IPS-11a (cell line): ENCODE data around the gene SAP30BP.

Experiments used
- H3K4me3 ChIP-seq: one replicate; pipeline ENCODE4 v1.5.1; 2013; ENCODE audit warnings: low read depth, low read length, control low read depth

Gene SAP30BP

DNA sequence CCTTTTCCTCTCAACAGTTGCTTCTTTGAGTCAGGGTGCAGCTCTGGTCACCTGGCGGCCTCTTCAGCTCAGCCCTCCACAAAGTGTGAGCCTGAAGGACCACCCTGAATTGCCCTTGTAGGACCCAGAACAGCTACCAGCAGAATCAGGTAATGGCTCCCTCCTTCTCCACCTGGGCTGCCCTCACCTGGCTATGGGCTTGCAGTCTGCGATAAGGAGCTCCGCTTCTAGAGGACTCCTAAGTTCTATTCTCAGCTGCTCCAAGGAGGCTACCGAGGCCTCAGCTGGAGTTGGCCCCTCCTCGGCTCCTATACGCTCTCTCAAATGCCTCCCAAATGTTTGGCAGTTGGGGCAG is 20.5 kb upstream of the SAP30BP start:
- no peak overlapping the region for H3K4me3 ChIP-seq

DNA sequence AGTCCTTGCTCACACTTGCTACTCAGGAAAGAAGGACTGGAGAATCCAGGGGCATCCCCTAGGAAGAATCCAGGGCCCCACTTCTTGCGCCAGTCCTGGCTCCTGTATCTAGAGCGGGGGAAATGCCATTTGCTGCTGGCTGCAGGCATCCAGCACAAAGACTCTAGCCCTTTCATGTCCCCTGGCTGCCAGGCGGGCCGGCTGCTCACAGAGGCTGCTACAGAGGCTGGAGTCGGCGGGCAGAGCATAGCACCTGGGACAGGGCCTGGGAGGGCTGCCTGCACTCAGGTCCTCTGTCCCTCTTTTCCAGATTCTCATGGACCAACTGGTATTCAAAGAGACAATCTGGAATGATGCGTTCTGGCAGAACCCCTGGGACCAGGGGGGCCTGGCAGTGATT is 20.1 kb upstream of the SAP30BP start:
- H3K4me3 ChIP-seq = no peak overlapping the region

DNA sequence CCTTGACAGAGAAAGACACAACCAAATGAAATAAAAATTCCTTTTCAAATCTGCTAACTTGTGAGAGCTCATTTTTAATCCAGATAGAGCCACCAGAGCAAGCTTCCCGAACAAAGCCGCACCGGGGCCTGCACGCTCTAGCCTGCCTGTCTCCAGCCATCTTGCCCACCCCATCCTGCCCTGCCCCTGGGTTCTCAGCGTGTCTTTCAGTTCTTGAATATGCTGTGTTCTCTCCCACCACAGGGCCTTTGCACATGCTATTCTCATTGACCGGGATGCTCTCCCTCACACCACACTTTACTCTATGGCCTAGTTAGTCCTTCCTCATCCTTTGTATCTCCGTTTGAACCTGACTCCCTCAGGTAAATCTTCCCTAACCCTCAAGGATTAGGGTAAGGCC is 19.2 kb upstream of the SAP30BP start:
- no peak overlapping the region for H3K4me3 ChIP-seq

DNA sequence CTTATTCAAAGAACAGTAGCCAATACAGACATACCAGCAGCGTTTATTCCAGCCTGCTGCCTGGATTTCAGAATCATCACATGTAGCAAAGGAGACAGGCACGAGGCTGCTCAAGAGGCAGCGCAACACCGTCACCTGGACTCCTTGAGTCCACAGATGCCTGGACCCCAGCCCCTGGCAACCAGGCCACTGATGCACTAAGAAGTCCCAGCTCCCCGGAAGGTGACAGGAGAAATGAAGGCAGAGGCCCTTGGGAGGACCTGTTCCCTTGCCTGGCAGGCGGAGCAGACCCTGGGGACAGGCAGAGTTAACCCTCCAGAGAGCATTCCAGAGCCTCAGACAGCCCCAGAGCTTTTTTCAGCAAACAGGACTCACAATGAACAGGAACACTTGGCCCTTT is 17.5 kb upstream of the SAP30BP start:
- H3K4me3 ChIP-seq = no peak overlapping the region

DNA sequence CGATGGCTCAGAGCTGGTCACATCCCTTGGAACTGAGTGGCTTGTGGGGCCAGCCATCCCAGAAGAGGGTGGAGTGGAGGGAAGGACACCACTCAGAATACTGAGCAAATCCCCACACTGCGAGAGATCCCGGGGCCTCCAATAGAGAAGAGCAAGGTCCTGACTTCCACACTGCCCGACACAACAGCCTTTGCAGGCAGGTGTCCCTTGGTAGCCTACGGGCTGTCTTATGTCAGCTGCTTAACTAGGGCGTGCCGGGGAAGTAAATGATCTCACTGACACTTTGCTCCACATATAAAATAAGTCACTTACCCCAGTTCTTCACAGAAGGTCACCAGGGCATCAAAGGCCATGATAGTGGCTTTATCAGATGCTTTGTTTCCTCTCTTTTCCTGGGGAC is 16.3 kb upstream of the SAP30BP start:
- H3K4me3 ChIP-seq = no peak overlapping the region

DNA sequence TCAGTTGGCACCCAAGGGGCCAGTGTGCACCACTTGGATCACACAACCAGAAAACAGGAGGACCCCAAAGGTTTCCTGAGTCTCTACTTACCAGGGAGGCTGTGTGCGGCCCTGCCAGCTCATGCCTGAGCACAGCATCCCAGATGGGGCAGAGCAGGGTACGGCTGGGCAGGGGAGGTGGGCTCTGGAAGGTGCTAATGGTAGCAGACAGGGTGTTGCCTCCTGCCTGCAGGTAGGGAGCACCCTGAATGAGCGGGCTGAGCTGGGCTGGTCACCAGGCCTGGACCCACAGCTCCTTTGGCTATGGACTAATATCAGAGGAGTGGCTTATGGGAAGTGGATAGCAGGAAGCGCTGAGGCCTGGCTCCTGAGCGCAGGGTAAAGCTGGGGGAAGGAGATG is 14.8 kb upstream of the SAP30BP start:
- no peak overlapping the region for H3K4me3 ChIP-seq

DNA sequence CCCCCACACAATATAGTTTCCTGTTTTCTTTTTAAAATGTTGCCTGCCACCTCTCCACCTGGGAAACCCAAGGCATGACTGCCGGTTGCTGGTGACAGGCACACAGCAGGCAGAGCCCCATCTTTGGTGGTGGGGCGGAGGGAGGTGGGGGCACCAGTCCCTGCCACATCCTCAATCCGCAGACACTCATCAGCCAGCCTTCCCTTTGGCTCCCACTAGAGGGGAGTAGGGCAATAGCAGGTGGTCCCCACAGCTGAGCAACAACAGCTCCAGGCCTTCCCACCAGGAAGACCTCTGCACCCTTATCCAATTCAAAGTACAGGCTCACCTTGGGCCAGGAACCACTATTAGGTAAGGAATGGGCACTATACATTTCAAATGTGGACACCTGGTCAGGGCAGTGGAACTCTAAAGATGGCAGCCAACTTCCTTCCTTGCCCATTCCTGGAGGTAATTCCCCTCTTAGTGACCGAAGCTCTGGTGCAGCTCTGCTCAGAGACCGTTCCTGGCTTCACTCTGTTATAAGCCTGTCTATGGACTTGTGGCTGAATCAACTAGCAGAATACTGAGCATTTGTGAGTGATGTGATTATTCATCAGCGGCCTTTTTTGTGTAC is 14.1 kb upstream of the SAP30BP start:
- H3K4me3 ChIP-seq = no peak overlapping the region

DNA sequence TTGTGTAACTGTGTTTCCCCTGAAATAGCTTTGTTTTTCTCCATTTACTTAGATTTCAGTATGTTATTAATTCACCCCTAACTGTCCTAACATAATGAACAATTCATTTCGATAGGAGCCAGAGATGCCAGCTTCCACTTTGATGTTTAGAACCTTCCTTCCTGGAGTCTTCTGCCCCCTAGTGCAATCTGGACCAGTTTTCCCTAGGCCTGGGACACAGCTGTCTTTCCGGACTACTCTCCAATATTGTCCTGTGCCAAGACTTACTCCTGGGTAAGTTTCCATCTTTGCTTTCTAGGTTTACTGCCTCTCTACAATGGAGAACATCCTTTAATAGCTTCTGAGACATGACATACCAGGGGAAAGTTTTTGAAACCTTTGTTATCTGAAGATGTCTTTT is 13.0 kb upstream of the SAP30BP start:
- H3K4me3 ChIP-seq = no peak overlapping the region

DNA sequence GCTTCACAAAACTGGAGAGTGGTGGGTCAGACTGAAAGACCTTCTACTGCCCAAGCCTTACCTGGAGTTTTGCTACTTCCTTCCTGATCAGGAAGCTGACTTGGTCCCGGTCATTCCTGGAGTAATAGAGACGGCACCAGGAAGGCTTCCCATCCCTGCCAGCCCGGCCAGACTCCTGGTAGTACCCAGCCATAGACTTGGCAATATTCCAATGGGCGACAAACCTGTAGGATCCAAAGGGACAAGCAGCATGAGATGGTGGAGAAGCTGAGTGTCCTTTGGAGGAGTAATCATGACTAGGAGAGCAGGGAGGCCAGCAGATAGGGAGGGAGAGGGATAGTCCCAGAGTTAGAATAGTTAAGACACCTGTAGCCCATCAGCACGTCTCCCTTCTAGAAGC is 8.9 kb upstream of the SAP30BP start:
- H3K4me3 ChIP-seq = no peak overlapping the region

DNA sequence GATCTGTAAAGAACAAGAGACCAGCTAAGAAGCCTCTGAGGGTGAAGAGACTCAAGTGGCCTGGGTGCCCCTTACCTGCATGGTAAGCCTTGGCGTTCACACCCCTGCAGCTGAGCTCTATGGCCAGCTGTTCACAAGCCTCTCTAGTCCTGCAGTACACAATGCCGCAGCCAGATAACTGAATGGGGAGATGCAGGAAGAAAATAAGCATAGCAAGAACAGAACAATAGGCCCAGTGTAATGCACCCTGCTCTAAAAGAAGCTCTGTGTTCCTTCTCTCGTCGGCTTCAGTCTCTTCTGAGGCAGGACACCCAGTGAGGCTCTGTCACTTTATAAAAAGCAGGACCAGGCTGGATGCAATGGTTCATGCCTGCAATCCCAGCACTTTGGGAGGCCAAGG is 5.6 kb upstream of the SAP30BP start:
- H3K4me3 ChIP-seq = no peak overlapping the region

DNA sequence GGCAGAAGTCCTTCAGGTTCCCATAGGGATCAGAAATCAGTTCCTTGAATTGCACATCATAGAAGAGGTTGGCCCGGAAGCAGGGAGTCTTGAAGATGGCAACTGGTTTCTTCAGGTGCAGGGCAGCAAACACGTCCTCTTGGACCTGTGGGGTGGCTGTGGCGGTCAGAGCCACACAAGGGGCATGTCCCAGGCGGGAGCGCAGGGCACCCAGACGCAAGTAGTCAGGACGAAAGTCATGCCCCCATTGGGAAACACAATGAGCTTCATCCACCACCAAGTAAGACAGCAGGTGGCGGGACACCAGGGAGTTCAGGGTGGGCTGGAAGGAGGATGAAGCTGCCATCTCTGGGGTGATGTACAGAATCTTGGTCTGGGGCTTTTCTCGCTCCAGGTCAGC is 4.6 kb upstream of the SAP30BP start:
- H3K4me3 ChIP-seq = no peak overlapping the region

DNA sequence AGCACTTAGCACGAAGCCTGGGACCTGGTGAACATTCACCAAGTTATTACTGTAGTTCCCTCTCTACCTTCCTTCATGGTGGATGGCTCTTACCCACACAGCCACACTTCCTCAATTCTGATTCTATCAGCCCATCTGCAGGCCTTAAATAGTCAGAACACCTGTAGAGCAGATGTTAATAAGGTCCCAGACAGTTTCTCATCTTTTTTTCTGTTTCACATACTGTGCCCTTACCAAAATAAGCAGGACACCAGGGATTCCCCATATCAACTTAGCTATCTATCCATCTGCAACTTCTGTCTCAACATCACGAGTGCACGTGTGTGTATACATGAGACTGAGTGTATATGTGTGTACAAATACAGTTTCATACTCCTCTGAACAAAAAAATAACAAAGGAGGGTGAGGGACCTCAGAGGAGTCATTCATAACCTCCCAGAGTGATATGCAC is 3.0 kb upstream of the SAP30BP start:
- no peak overlapping the region for H3K4me3 ChIP-seq

DNA sequence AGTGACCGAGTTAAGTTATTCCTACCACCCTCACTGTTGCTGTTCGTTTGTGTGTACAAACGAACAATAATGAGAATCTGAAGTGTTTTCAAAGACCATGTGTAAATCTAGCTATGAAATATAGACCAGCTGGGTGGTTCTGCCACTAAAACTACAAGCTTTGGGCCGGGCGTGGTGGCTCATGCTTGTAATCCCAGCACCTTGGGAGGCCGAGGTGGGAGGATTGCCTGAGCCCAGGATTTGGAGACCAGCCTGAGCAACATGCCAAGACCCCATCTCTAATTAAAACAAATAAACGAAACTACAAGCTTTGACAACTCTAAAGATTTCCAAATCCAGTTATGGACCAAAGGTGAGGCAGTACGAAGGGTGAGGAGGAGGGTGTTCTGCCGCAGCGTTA is 1.2 kb upstream of the SAP30BP start:
- peak overlapping the region; percentile 99 for H3K4me3 ChIP-seq

DNA sequence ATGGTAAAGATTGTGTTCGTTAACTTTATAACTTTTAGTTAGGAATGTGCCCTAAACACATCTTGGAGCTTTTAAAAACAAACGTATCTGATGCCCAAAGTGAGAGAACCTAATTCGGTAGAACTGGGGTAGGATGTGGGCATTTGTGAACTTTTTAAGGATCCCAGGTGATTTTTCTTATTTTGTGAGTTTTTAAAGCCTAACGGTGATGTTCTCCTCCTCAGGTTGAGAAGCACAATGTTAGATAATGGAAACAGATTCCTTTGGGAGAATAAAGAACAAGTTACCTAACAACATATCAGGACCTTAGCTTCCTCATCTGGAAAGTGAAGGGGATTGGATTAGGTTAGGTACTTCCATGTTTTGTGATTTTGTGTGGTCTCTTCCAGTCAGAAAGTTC is 687 bp downstream of the SAP30BP start:
- peak overlapping the region; percentile 99 for H3K4me3 ChIP-seq

DNA sequence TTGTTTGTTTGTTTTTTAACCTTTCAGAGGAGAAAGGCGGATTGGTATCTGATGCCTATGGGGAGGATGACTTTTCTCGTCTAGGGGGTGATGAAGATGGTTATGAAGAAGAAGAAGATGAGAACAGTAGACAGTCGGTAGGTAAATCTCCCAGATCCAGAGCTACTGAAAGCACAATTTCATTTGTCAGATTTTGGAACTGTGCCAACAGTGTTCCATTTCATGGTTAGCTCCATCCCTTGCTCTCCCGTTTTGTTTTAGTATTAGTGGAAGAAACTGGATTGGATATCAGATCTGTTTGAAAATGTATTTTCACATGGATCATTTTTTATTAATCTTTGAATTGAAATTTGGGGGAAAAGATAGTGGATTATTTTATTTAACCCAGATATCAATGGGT is 1.4 kb downstream of the SAP30BP start:
- H3K4me3 ChIP-seq = no peak overlapping the region

DNA sequence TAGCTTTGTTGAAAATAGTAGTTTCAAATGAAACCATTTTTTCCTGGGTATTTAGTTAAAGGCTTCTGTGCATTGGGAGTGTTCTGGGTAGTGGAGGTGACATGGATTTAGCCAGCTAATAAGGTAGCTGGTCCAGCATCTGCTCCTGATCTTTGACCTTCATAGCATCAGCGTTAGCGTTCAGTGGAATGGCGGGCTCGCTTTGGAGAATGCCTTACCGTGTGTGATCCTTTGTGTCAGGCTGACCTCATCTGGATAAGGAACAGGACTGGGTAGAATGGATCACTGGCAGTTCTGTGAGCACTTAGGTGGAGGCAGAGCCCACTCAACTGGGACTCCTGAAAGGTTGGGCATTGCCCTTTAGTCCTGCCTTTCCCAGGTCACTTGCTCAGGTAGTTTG is 3.7 kb downstream of the SAP30BP start:
- H3K4me3 ChIP-seq = no peak overlapping the region

DNA sequence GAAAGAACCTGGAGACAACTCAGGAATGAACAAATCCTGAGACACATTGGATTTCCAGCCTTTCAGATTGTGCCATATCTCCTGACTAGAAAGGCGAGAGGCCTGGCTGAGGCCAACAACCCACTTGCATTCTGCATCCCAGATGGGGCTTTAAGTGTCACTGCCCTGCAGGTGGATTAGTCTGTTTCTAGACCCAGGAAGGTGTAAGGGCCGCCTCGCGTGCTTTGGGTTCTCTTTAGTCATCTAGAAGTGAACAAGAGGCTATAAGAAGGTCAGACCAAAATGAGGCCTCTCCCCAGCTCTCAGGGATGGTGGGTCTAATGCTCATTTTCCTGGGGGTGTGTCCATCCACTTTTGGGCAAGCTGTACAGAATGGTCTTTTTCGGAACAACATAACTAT is 4.9 kb downstream of the SAP30BP start:
- H3K4me3 ChIP-seq = no peak overlapping the region

DNA sequence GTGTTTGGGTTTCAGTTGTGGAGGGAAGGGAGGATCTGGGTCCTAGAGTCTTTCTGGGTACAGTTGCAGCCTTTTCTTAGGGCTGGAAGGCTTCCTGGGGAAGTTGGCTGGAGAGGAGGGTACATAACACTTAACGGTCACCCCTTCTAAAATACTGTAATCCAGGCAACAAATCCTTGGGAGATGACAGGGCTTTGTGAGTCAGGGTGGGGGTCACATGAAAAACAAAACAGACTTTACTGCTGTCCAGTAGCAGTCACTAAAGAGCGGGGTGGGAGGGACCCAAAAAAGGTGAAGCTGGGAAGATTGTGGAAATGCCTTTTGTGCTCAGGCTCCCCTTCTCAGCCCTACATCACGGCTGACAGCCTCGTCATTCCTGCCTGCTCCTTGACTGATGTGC is 6.3 kb downstream of the SAP30BP start:
- H3K4me3 ChIP-seq = no peak overlapping the region

DNA sequence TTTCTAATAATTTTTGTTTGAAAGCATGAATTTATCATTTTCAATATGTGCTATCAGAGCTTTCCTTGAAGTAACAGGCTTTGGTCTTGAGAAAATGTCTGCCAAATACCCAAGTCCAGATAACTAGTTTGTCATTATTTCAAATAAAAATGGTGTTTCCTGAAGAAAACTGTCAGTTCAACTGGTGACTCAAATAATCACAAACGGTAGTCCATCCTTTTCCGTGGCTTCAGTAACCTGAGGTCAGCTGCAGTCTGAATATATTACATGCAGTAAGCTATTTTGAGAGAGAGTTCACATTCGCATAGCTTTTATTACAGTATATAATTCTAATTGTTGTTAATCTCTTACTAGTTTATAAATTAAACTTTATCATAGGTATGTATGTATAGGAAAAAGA is 9.3 kb downstream of the SAP30BP start:
- H3K4me3 ChIP-seq = no peak overlapping the region

DNA sequence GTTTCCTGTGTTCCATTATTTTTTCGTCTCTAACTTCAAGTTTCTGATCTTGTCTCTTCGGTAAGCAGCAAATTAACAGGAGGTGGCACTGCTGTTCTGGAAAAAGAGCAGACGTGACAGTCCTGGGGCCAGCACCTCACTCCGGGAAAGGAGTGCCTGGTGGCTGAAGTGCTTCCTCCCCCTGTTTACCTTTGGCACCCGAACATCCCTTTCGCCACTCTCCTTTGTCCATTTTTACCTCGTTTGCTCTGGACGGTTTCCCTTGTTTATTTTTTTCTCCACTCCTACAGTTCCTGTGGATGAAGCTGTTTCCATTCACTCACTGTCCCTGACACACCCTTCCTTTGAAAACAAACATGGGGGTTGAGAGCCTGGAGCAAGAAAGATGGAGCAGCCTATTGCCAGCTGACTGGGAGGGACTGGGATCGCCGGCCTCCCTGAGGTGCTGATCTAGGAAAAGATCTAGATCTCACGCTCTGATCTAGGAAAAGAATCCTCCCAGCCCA is 12.6 kb downstream of the SAP30BP start:
- H3K4me3 ChIP-seq = no peak overlapping the region

DNA sequence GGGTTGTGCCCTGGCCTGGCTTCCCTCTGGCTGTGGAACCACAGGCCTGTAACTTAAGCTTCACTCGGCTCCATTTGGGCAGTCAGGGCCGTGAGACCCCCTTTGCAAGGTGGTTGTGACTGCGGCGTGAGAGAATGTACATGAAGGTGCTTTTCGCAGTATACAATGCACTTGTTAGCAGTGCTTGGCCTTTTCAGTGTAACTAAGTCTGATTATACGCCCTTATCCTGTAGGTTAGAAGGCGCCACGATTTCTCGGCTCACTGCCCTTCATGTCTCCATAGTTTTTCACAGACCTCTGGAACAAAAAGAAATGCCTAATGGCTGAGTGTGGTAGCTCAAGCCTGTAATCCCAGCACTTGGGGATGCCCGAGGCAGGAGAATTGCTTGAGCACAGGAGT is 13.3 kb downstream of the SAP30BP start:
- no peak overlapping the region for H3K4me3 ChIP-seq

DNA sequence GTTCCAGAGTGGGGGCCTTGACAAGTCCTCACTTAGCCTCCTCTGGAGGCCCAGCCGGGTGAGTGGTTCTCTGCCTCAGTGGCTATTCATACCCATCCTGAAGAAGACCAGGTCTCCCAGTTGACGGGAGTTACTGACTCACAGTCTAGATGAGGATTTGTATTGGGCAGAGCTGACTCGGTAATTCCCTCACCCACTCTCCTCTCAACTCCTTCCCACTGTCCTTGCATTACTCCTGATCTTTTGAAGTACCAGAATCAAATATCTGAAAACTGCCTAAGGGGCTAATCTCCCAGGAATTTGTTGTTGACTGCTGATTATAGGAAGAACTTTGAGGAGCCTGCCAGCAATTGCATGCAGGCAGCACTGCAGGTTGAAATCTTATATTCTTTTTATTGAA is 14.2 kb downstream of the SAP30BP start:
- no peak overlapping the region for H3K4me3 ChIP-seq

DNA sequence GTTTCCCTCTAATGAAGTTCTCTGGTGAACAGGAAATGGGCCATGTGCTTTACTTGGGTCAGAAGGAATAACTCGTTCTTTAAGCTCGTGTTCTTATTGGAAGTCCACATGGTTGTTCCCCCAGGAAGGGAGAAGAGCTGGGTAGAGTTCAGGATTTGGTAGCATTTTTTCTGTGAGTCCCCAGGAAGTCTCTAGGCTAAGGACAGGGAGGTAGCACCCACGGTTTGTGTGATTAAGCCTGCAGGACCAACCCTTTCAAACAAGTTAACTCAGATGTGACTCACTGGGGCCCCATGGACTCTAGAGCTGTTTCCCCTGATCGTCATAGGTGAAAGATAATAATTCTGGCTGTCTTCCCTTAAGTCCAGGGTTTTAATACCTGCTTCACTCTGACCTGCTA is 16.4 kb downstream of the SAP30BP start:
- H3K4me3 ChIP-seq = no peak overlapping the region

DNA sequence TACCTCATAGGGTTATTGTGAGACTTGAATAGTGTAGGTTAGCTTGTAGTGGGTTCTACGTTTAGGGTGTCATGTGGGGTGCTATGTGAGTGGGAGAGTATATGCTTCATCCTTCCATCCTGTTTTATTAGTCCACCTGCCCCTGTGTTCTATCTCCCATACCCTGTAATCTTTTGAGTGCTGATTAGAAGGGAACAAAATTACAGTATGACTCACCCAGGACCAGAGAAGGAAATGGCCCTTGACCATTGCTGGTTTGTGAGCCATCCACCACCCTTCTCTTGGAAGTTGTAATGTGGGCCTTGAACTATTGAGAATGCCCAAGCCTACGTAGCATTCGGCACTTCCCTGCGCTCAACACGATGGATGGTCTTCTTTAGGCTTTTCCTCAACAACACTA is 17.1 kb downstream of the SAP30BP start:
- H3K4me3 ChIP-seq = no peak overlapping the region
